Chondrocyte (in vitro differentiated cells): ENCODE data around the gene DACT3. TPM values are rescaled to one million over a fixed set of nuclear protein-coding genes. Genes with fewer than 3 reads are reported as not detected.

Experiments
- DNase-seq: peaks from one replicate; pipeline ENCODE4 v3.0.0; 2021; ENCODE audit warnings: mixed read lengths, low spot score
- H3K27ac Mint-ChIP-seq: one replicate; pipeline ENCODE4 v1.8.0; 2021; ENCODE audit warnings: mild to moderate bottlenecking, moderate library complexity, mixed read lengths; ENCODE audit not compliant: unreplicated experiment
- H3K27me3 Mint-ChIP-seq: 2 replicates; pipeline ENCODE4 v1.8.0; 2021; ENCODE audit warnings: low read depth, mixed read lengths
- H3K36me3 Mint-ChIP-seq: 2 replicates; pipeline ENCODE4 v1.8.0; 2021; ENCODE audit warnings: low read depth, mixed read lengths
- H3K4me1 Mint-ChIP-seq: 2 replicates; pipeline ENCODE4 v1.8.0; 2021; ENCODE audit warnings: low read depth, mild to moderate bottlenecking, mixed read lengths
- H3K4me3 Mint-ChIP-seq: one replicate; pipeline ENCODE4 v1.8.0; 2021; ENCODE audit warnings: mild to moderate bottlenecking, moderate library complexity, mixed read lengths; ENCODE audit not compliant: unreplicated experiment
- H3K9me3 Mint-ChIP-seq: 2 replicates; pipeline ENCODE4 v1.8.0; 2021; ENCODE audit warnings: low read depth, mixed read lengths
- total RNA-seq: library from RNA; stranded (reverse); gene quantifications from 3 replicates; pipeline ENCODE4 v1.2.1, GENCODE V29; 2021
- TF ChIP-seq, protein P1 (sequence below): fragments of 200-600 bp; sonication (generic); IDR thresholded peaks from 2 replicates; pipeline ENCODE4 v1.5.0; 2021; ENCODE audit warnings: antibody characterized with exemption, mild to moderate bottlenecking, moderate library complexity

Gene DACT3
- total RNA-seq, 1 donor from 2014 or later: 18.5 TPM

DNA sequence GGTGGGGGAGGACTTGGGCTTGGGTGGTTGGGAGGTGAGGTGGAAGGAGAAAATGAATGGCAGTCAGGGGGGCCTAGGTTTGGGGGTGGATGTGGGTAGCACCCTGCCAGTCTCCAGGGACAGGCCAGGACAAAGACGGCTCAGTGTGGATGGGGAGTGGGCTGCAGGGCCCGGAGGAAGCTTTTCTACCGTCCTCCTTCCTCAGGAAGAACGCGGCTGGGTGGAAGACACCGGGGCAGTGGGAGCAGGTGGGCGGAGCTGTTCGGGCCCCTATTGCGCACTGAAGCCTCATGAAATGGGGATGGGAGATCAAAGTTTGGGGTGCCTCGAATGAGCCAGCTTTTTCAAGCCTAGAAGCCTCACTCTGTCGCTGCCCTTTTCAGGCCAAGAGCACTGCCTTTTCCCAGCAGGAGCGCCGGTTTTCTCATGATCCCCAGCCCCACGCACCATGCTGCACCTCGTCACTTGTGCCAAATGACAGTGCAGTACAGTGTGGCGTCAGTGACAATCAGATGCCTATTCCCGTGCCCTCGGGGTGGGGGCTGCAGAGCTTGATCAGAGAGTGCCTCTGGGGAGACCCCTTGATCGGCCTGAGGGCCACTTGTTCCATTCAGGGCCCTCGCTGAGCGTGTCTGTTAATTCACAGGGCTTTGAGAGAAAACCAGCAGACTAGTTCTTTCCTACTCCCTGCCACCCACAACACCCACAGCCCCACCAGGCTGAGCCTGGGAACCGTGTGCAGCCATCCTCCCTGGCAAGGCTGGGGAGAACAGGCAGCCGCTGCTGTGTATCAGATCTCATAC lies 58.4 kb downstream of the DACT3 start:
- peaks cover 13% of the 10 kb centered on the region for H3K9me3 Mint-ChIP-seq
- DNase-seq: peak; percentile 72
- TF ChIP-seq, protein P1, sequence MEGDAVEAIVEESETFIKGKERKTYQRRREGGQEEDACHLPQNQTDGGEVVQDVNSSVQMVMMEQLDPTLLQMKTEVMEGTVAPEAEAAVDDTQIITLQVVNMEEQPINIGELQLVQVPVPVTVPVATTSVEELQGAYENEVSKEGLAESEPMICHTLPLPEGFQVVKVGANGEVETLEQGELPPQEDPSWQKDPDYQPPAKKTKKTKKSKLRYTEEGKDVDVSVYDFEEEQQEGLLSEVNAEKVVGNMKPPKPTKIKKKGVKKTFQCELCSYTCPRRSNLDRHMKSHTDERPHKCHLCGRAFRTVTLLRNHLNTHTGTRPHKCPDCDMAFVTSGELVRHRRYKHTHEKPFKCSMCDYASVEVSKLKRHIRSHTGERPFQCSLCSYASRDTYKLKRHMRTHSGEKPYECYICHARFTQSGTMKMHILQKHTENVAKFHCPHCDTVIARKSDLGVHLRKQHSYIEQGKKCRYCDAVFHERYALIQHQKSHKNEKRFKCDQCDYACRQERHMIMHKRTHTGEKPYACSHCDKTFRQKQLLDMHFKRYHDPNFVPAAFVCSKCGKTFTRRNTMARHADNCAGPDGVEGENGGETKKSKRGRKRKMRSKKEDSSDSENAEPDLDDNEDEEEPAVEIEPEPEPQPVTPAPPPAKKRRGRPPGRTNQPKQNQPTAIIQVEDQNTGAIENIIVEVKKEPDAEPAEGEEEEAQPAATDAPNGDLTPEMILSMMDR: no peak
- peaks cover 5% of the 10 kb centered on the region for H3K36me3 Mint-ChIP-seq
- peaks cover 33% of the 10 kb centered on the region for H3K4me1 Mint-ChIP-seq
- H3K27ac Mint-ChIP-seq: peak overlapping the region; percentile 89
- peak overlapping the region; percentile 98 for H3K4me3 Mint-ChIP-seq
- no peaks in the 10 kb centered on the region for H3K27me3 Mint-ChIP-seq

GRCh38 chr19:46601318-46602224 lies 59.4 kb downstream of the DACT3 start, which contains the start of gene CALM3:
Gene CALM3 (plus strand): TSS chr19:46601330. CDS start chr19:46601435, 105 bp downstream.
- peak; percentile 59 for DNase-seq
- TF ChIP-seq, protein P1: no peak
- peaks cover 33% of the 10 kb centered on the region for H3K4me1 Mint-ChIP-seq
- peaks cover 13% of the 10 kb centered on the region for H3K9me3 Mint-ChIP-seq
- H3K36me3 Mint-ChIP-seq: peaks cover 4% of the 10 kb centered on the region
- peak within 1 kb of the TSS; percentile 98 for H3K4me3 Mint-ChIP-seq
- H3K27me3 Mint-ChIP-seq: no peaks in the 10 kb centered on the region
- H3K27ac Mint-ChIP-seq: peak within 1 kb of the TSS; percentile 100

GRCh38 chr19:46600384-46601317 lies 60.3 kb downstream of the DACT3 start:
- no peaks in the 10 kb centered on the region for H3K27me3 Mint-ChIP-seq
- peaks cover 33% of the 10 kb centered on the region for H3K4me1 Mint-ChIP-seq
- H3K4me3 Mint-ChIP-seq: peak overlapping the region; percentile 98
- peaks cover 13% of the 10 kb centered on the region for H3K9me3 Mint-ChIP-seq
- peak overlapping the region; percentile 100 for H3K27ac Mint-ChIP-seq
- TF ChIP-seq, protein P1: no peak
- H3K36me3 Mint-ChIP-seq: no peaks in the 10 kb centered on the region
- DNase-seq: peak; percentile 98

- Mint-ChIP-seq H3K27ac (peak overlapping the region; percentile 100), H3K36me3 (no peaks in the 10 kb centered on the region), H3K4me3 (peak overlapping the region; percentile 98), H3K9me3 (peaks cover 13% of the 10 kb centered on the region), H3K27me3 (no peaks in the 10 kb centered on the region), H3K4me1 (peaks cover 37% of the 10 kb centered on the region)
- TF ChIP-seq, protein P1: no peak
- peak; percentile 22 for DNase-seq
Measured at GRCh38 chr19:46599716-46600373, 61.1 kb downstream of the DACT3 start.
